Prostate gland (tissue), 2 donors: Measurements from ENCODE around the gene SMAP2.

Experiments used
- CTCF ChIP-seq, 4 experiments: fragments of 200-600 bp in 2 of 4; fragments of 450-650 bp in 2 of 4; sonication (generic) in 2 of 4; IDR thresholded peaks; 1 replicate in 3 of 4; 2 replicates in 1 of 4; pipeline ENCODE4 v1.5.1; 2016 to 2019; ENCODE audit warnings: antibody characterized with exemption in 4 of 4, mild to moderate bottlenecking in 2 of 4, moderate library complexity in 2 of 4
- POLR2A ChIP-seq: fragments of 450-650 bp; IDR thresholded peaks from one replicate; pipeline ENCODE4 v1.6.1; 2016; ENCODE audit warnings: antibody characterized with exemption, mild to moderate bottlenecking

- TF ChIP-seq POLR2A, result no peak
- TF ChIP-seq CTCF (IDR thresholded peaks at IDR 0.05), result no peak
Observed at GRCh38 chr1:40439247-40439646, 65.7 kb downstream of the SMAP2 start.
